Hematopoietic multipotent progenitor cell treated with erythropoietin and hydrocortisone succinate and interleukin-3 and kit ligand, for 8 days (in vitro differentiated cells): ENCODE measurements around the gene STPG1.

Experiments
- DNase-seq: peaks from one replicate; pipeline ENCODE4 v3.0.0-alpha.2; 2015

STPG1 gene

GRCh38 chr1:24339996-24340395 lies 73.6 kb downstream of the STPG1 start:
- no peak for DNase-seq

GRCh38 chr1:24338447-24338846 lies 75.1 kb downstream of the STPG1 start:
- no peak for DNase-seq

- no peak for DNase-seq
These were observed 76.1 kb downstream of the STPG1 start for GRCh38 chr1:24337455-24337854.

- DNase-seq = no peak
These were observed 77.5 kb downstream of the STPG1 start for GRCh38 chr1:24336075-24336474.

GRCh38 chr1:24331961-24332673 lies 81.5 kb downstream of the STPG1 start:
- no peak for DNase-seq

- no peak for DNase-seq
These were observed 83.6 kb downstream of the STPG1 start for GRCh38 chr1:24329797-24330543.

- peak; percentile 89 for DNase-seq
These were observed 84.3 kb downstream of the STPG1 start for GRCh38 chr1:24329331-24329730.

GRCh38 chr1:24327891-24328290 lies 85.7 kb downstream of the STPG1 start:
- DNase-seq = no peak

- no peak for DNase-seq
These were observed 86.1 kb downstream of the STPG1 start for GRCh38 chr1:24327486-24327885.

- DNase-seq = no peak
These were observed 87.8 kb downstream of the STPG1 start for GRCh38 chr1:24325587-24326449.

GRCh38 chr1:24324903-24325302 lies 88.7 kb downstream of the STPG1 start:
- no peak for DNase-seq

- no peak for DNase-seq
These were observed 90.3 kb downstream of the STPG1 start for GRCh38 chr1:24323281-24323680.

- no peak for DNase-seq
These were observed 91.0 kb downstream of the STPG1 start for GRCh38 chr1:24322470-24323177.

GRCh38 chr1:24321697-24322469 lies 91.7 kb downstream of the STPG1 start:
- DNase-seq = peak; percentile 82

- DNase-seq = no peak
These were observed 92.5 kb downstream of the STPG1 start for GRCh38 chr1:24321126-24321525.

- no peak for DNase-seq
These were observed 93.6 kb downstream of the STPG1 start for GRCh38 chr1:24319962-24320361.

- no peak for DNase-seq
These were observed 94.2 kb downstream of the STPG1 start, which contains the start of gene GRHL3 for GRCh38 chr1:24319312-24319863. TSS of gene GRHL3 (plus strand) at chr1:24319357. CDS start at chr1:24319552, 195 bp downstream.

- no peak for DNase-seq
These were observed 94.8 kb downstream of the STPG1 start for GRCh38 chr1:24318615-24319311.

- DNase-seq = no peak
These were observed 95.5 kb downstream of the STPG1 start for GRCh38 chr1:24317956-24318614.

- DNase-seq = no peak
These were observed 96.5 kb downstream of the STPG1 start for GRCh38 chr1:24317081-24317480.
